H9 (cell line): Measurements from ENCODE around the gene RCAN3. TPM values are rescaled to one million over a fixed set of nuclear protein-coding genes. Genes with fewer than 3 reads are reported as not detected.

Source experiments
- DNase-seq: peaks from one replicate; pipeline ENCODE4 v3.0.0-alpha.2; 2017
- H2AFZ ChIP-seq: one replicate; pipeline ENCODE4 v1.6.1; 2013; ENCODE audit warnings: mild to moderate bottlenecking, low read length, control low read depth, moderate library complexity
- H2AK5ac ChIP-seq: 2 replicates; pipeline ENCODE4 v1.6.1; 2013; ENCODE audit warnings: low read length, control low read depth, mixed read lengths; ENCODE audit not compliant: insufficient read length
- H2BK120ac ChIP-seq: one replicate; pipeline ENCODE4 v1.6.1; 2013; ENCODE audit warnings: low read depth, mild to moderate bottlenecking, low read length, control low read depth, inconsistent platforms; ENCODE audit not compliant: poor library complexity, severe bottlenecking
- H2BK12ac ChIP-seq: 2 replicates; pipeline ENCODE4 v1.6.1; 2013; ENCODE audit warnings: low read length, control low read depth, mixed read lengths, low read depth; ENCODE audit not compliant: insufficient read length
- H2BK15ac ChIP-seq: 2 replicates; pipeline ENCODE4 v1.6.1; 2013; ENCODE audit warnings: low read depth, low read length, control low read depth
- H2BK20ac ChIP-seq: one replicate; pipeline ENCODE4 v1.6.1; 2013; ENCODE audit warnings: low read depth, mild to moderate bottlenecking, low read length, control low read depth, inconsistent platforms; ENCODE audit not compliant: poor library complexity, severe bottlenecking
- H2BK5ac ChIP-seq: 2 replicates; pipeline ENCODE4 v1.6.1; 2013; ENCODE audit warnings: low read length, control low read depth, mixed read lengths; ENCODE audit not compliant: insufficient read length
- H3K14ac ChIP-seq: 2 replicates; pipeline ENCODE4 v1.6.1; 2013; ENCODE audit warnings: low read length, control low read depth; ENCODE audit not compliant: insufficient read depth
- H3K18ac ChIP-seq: 2 replicates; pipeline ENCODE4 v1.6.1; 2013; ENCODE audit warnings: low read depth, mild to moderate bottlenecking, mixed read lengths, low read length, control low read depth; ENCODE audit not compliant: insufficient read length
- H3K23ac ChIP-seq: 2 replicates; pipeline ENCODE4 v1.6.1; 2013; ENCODE audit warnings: low read length, control low read depth, mixed read lengths, low read depth; ENCODE audit not compliant: insufficient read length
- H3K23me2 ChIP-seq: 2 replicates; pipeline ENCODE4 v1.6.1; 2013; ENCODE audit warnings: low read depth, mild to moderate bottlenecking, mixed read lengths, low read length, control low read depth; ENCODE audit not compliant: insufficient read length, poor library complexity, severe bottlenecking
- H3K27ac ChIP-seq: 2 replicates; pipeline ENCODE4 v1.5.1; 2013; ENCODE audit warnings: low read length, control low read depth, mixed read lengths, low read depth; ENCODE audit not compliant: insufficient read length
- H3K27me3 ChIP-seq: 2 replicates; pipeline ENCODE4 v1.6.1; 2013; ENCODE audit warnings: low read length, control low read depth, inconsistent platforms; ENCODE audit not compliant: insufficient read depth
- H3K4ac ChIP-seq: 2 replicates; pipeline ENCODE4 v1.6.1; 2013; ENCODE audit warnings: low read depth, mild to moderate bottlenecking, control low read depth, inconsistent platforms, low read length, moderate library complexity
- H3K4me1 ChIP-seq: 2 replicates; pipeline ENCODE4 v1.6.1; 2013; ENCODE audit warnings: low read length, control low read depth, inconsistent platforms; ENCODE audit not compliant: insufficient read depth
- H3K4me2 ChIP-seq: 2 replicates; pipeline ENCODE4 v1.6.1; 2013; ENCODE audit warnings: low read length, control low read depth, mixed read lengths; ENCODE audit not compliant: insufficient read length, insufficient read depth
- H3K56ac ChIP-seq: 2 replicates; pipeline ENCODE4 v1.6.1; 2013; ENCODE audit warnings: low read depth, mild to moderate bottlenecking, mixed read lengths, low read length, control low read depth; ENCODE audit not compliant: insufficient read length
- H3K79me1 ChIP-seq: 2 replicates; pipeline ENCODE4 v1.6.1; 2013; ENCODE audit warnings: low read depth, mild to moderate bottlenecking, moderate library complexity, low read length, control low read depth, inconsistent platforms; ENCODE audit not compliant: insufficient read depth, poor library complexity, severe bottlenecking
- H3K79me2 ChIP-seq: 2 replicates; pipeline ENCODE4 v1.6.1; 2013; ENCODE audit warnings: low read length, control low read depth, inconsistent platforms; ENCODE audit not compliant: insufficient read depth
- H3K9ac ChIP-seq: 2 replicates; pipeline ENCODE4 v1.6.1; 2013; ENCODE audit warnings: low read length, control low read depth, mixed read lengths; ENCODE audit not compliant: insufficient read length; ENCODE audit errors: extremely low read depth
- H3K9me3 ChIP-seq: one replicate; pipeline ENCODE4 v1.6.1; 2013; ENCODE audit warnings: low read depth, low read length, inconsistent platforms; ENCODE audit not compliant: control insufficient read depth
- H3T11ph ChIP-seq: one replicate; pipeline ENCODE4 v1.6.1; 2013; ENCODE audit warnings: mild to moderate bottlenecking, low read length, control low read depth, inconsistent platforms
- H4K20me1 ChIP-seq: one replicate; pipeline ENCODE4 v1.6.1; 2013; ENCODE audit not compliant: control insufficient read depth, insufficient read length, insufficient read depth
- H4K5ac ChIP-seq: 2 replicates; pipeline ENCODE4 v1.6.1; 2013; ENCODE audit warnings: low read depth, mild to moderate bottlenecking, mixed read lengths, low read length, control low read depth; ENCODE audit not compliant: insufficient read length
- H4K8ac ChIP-seq: replicated peaks from 2 replicates; pipeline ENCODE4 v1.6.1; 2013; ENCODE audit warnings: low read length, control low read depth, mixed read lengths, low read depth; ENCODE audit not compliant: insufficient read length
- H4K91ac ChIP-seq: 2 replicates; pipeline ENCODE4 v1.6.1; 2013; ENCODE audit warnings: low read depth, mild to moderate bottlenecking, moderate library complexity, mixed read lengths, low read length, control low read depth; ENCODE audit not compliant: insufficient read length
- H3K27ac Mint-ChIP-seq, 3 experiments: 2 replicates in 2 of 3; 3 replicates in 1 of 3; pipeline ENCODE4 v1.8.0; 2020 to 2021; ENCODE audit warnings: mixed read lengths in 3 of 3, mild to moderate bottlenecking in 1 of 3, moderate library complexity in 1 of 3
- H3K27me3 Mint-ChIP-seq: 2 replicates; pipeline ENCODE4 v1.8.0; 2021; ENCODE audit warnings: low read depth, mild to moderate bottlenecking, moderate library complexity, mixed read lengths
- H3K36me3 Mint-ChIP-seq, 3 experiments: 2 replicates in 2 of 3; 3 replicates in 1 of 3; pipeline ENCODE4 v1.8.0; 2020 to 2021; ENCODE audit warnings: low read depth in 3 of 3, mixed read lengths in 3 of 3; ENCODE audit not compliant: insufficient read depth in 1 of 3
- H3K4me1 Mint-ChIP-seq, 2 experiments: 2 replicates each; pipeline ENCODE4 v1.8.0; 2020; ENCODE audit warnings: mixed read lengths in 2 of 2
- H3K4me3 Mint-ChIP-seq, 2 experiments: 2 replicates in 1 of 2; 3 replicates in 1 of 2; pipeline ENCODE4 v1.8.0; 2020 to 2021; ENCODE audit warnings: mild to moderate bottlenecking in 2 of 2, mixed read lengths in 2 of 2, moderate library complexity in 1 of 2
- H3K9me3 Mint-ChIP-seq, 2 experiments: 2 replicates in 1 of 2; 3 replicates in 1 of 2; pipeline ENCODE4 v1.8.0; 2020; ENCODE audit warnings: mild to moderate bottlenecking in 2 of 2, mixed read lengths in 2 of 2, moderate library complexity in 1 of 2
- CTCF ChIP-seq: fragments of 200-600 bp; sonication (generic); conservative IDR thresholded peaks from 3 replicates; pipeline ENCODE4 v1.8.0; 2021; ENCODE audit warnings: antibody characterized with exemption, mild to moderate bottlenecking
- WGBS: extraction: QIAGEN DNeasy Blood & Tissue Kit; methylation state at CpG from one replicate; pipeline ENCODE4 v1.1.7; 2013; ENCODE audit warnings: missing lambda C conversion rate, low lambda C conversion rate, mixed read lengths; ENCODE audit not compliant: insufficient read length; ENCODE audit errors: extremely low coverage; 5-methylcytosine and 5-hydroxymethylcytosine counted together
- total RNA-seq: library from RNA; stranded (reverse); gene quantifications from 2 replicates; pipeline ENCODE4 v1.2.1, GENCODE V29; 2021

RCAN3 gene
- total RNA-seq, 1 experiment from 2014 or later: 13.0 TPM

GRCh38 chr1:24465638-24466037 lies 37.0 kb upstream of the RCAN3 start:
- Mint-ChIP-seq H3K4me3 (no peak overlapping the region; a peak in 1 of 5 replicates), H3K27ac (no peak overlapping the region; a peak in 1 of 7 replicates), H3K9me3 (peaks cover 2 to 4% of the 10 kb centered on the region in 2 experiments; a peak in 2 of 5 replicates), H3K36me3 (peaks cover 5 to 11% (median 6%) of the 10 kb centered on the region in 3 experiments; a peak in 5 of 7 replicates), H3K27me3 (no peaks in the 10 kb centered on the region; the same call in 1 of the 2 replicates), H3K4me1 (peaks cover 50 to 51% of the 10 kb centered on the region in 2 experiments)
- no peak overlapping the region for H4K5ac ChIP-seq
- no CpG with 5 or more reads among the region's 2 CpGs for WGBS
- no peaks in the 10 kb centered on the region for H4K20me1 ChIP-seq
- peaks cover 2% of the 10 kb centered on the region; the same call in 1 of the 2 replicates for H3K4me1 ChIP-seq
- H3K23ac ChIP-seq: no peak overlapping the region
- no peaks in the 10 kb centered on the region for H3K79me1 ChIP-seq
- H2BK20ac ChIP-seq: no peak overlapping the region
- H2BK12ac ChIP-seq: no peak overlapping the region
- H2BK5ac ChIP-seq: no peak overlapping the region
- no peak overlapping the region for H3K9ac ChIP-seq
- H3K9me3 ChIP-seq: no peaks in the 10 kb centered on the region
- no peak overlapping the region for H2AK5ac ChIP-seq
- no peak overlapping the region for H3K27ac ChIP-seq
- H3K27me3 ChIP-seq: no peaks in the 10 kb centered on the region
- H2AFZ ChIP-seq: no peak overlapping the region
- H3K18ac ChIP-seq: no peak overlapping the region
- TF ChIP-seq CTCF: no peak
- no peak overlapping the region for H3K14ac ChIP-seq
- H3T11ph ChIP-seq: no peak overlapping the region
- H3K23me2 ChIP-seq: peaks cover 5% of the 10 kb centered on the region
- H2BK15ac ChIP-seq: no peak overlapping the region
- H3K56ac ChIP-seq: no peak overlapping the region
- H2BK120ac ChIP-seq: no peak overlapping the region
- no peak overlapping the region for H3K4me2 ChIP-seq
- DNase-seq: no peak
- no peak overlapping the region for H3K4ac ChIP-seq
- no peak overlapping the region for H4K91ac ChIP-seq
- H4K8ac ChIP-seq: no peak overlapping the region
- H3K79me2 ChIP-seq: no peaks in the 10 kb centered on the region
